CD14-positive monocyte (primary cell): ENCODE data around the gene KLHL22. TPM values are rescaled to one million over a fixed set of nuclear protein-coding genes. Genes with fewer than 3 reads are reported as not detected.

Experiments used
- DNase-seq, 3 donors: peaks; one replicate each; pipeline ENCODE4 v3.0.0-alpha.2; 2011 to 2022
- H2AFZ ChIP-seq: 2 replicates; pipeline ENCODE4 v1.6.0; 2012; ENCODE audit warnings: mild to moderate bottlenecking, low read depth, low read length, inconsistent platforms; ENCODE audit not compliant: insufficient read depth, poor library complexity, severe bottlenecking
- H3K27ac ChIP-seq, 2 donors: 1 replicate in 1 of 2; 2 replicates in 1 of 2; pipeline ENCODE4 v1.5.1; 2012 to 2013; ENCODE audit warnings: low read length in 2 of 2, control low read depth in 1 of 2, inconsistent platforms in 1 of 2, low read depth in 1 of 2, mild to moderate bottlenecking in 1 of 2
- H3K27me3 ChIP-seq, 2 donors: one replicate each; pipeline versions ENCODE4 v1.6.0 to v1.6.1; 2011 to 2013; ENCODE audit warnings: low read length in 2 of 2; ENCODE audit not compliant: control insufficient read depth in 2 of 2, insufficient read depth in 2 of 2
- H3K36me3 ChIP-seq, 2 donors: replicated peaks in 1 of 2; 1 replicate in 1 of 2; 2 replicates in 1 of 2; pipeline versions ENCODE4 v1.5.1 to v1.6.1; 2012 to 2013; ENCODE audit warnings: low read length in 2 of 2, control low read depth in 1 of 2, inconsistent platforms in 1 of 2, mild to moderate bottlenecking in 1 of 2; ENCODE audit not compliant: insufficient read depth in 2 of 2, control insufficient read depth in 1 of 2
- H3K4me1 ChIP-seq, 2 donors: 1 replicate in 1 of 2; 2 replicates in 1 of 2; pipeline versions ENCODE4 v1.5.1 to v1.6.1; 2012 to 2013; ENCODE audit warnings: low read length in 2 of 2, control low read depth in 1 of 2, inconsistent platforms in 1 of 2, mild to moderate bottlenecking in 1 of 2, moderate library complexity in 1 of 2; ENCODE audit not compliant: insufficient read depth in 2 of 2, control insufficient read depth in 1 of 2
- H3K4me2 ChIP-seq: replicated peaks from 2 replicates; pipeline ENCODE3; 2012; ENCODE audit warnings: low read length, moderate library complexity, mild to moderate bottlenecking; ENCODE audit not compliant: poor library complexity, severe bottlenecking; ENCODE audit errors: extremely low read depth
- H3K4me3 ChIP-seq, 3 experiments: fragments of 200-600 bp in 1 of 3; sonication (generic) in 1 of 3; replicated peaks in 1 of 3; 1 replicate in 2 of 3; 2 replicates in 1 of 3; pipeline ENCODE4 v1.5.1; 2011 to 2013; ENCODE audit warnings: low read length in 3 of 3, mild to moderate bottlenecking in 3 of 3, control low read depth in 2 of 3, low read depth in 2 of 3, inconsistent platforms in 1 of 3, moderate library complexity in 1 of 3
- H3K79me2 ChIP-seq: 2 replicates; pipeline ENCODE4 v1.6.0; 2012; ENCODE audit warnings: mild to moderate bottlenecking, control low read depth, inconsistent platforms, low read length, moderate library complexity; ENCODE audit not compliant: insufficient read depth
- H3K9ac ChIP-seq: 2 replicates; pipeline ENCODE4 v1.6.0; 2017; ENCODE audit warnings: low read length, mild to moderate bottlenecking; ENCODE audit not compliant: insufficient read depth, poor library complexity, severe bottlenecking
- H3K9me3 ChIP-seq, 2 donors: replicated peaks in 1 of 2; 1 replicate in 1 of 2; 2 replicates in 1 of 2; pipeline versions ENCODE4 v1.5.1 to v1.6.1; 2012 to 2013; ENCODE audit warnings: low read length in 2 of 2, control low read depth in 1 of 2; ENCODE audit not compliant: control insufficient read depth in 1 of 2, insufficient read depth in 1 of 2
- H4K20me1 ChIP-seq: 2 replicates; pipeline ENCODE4 v1.6.0; 2012; ENCODE audit warnings: mild to moderate bottlenecking, low read length, control low read depth, moderate library complexity; ENCODE audit not compliant: insufficient read depth
- H3K27ac Mint-ChIP-seq, 7 donors: one replicate each; pipeline ENCODE4 v1.8.0; 2020; ENCODE audit warnings: mild to moderate bottlenecking in 7 of 7, mixed read lengths in 7 of 7, moderate library complexity in 6 of 7, inconsistent platforms in 2 of 7
- H3K27me3 Mint-ChIP-seq, 3 donors: one replicate each; pipeline ENCODE4 v1.8.0; 2021 to 2022; ENCODE audit warnings: low read depth in 3 of 3, mild to moderate bottlenecking in 3 of 3, mixed read lengths in 3 of 3, moderate library complexity in 3 of 3, inconsistent platforms in 1 of 3
- H3K36me3 Mint-ChIP-seq, 2 donors: one replicate each; pipeline ENCODE4 v1.8.0; 2020; ENCODE audit warnings: mixed read lengths in 2 of 2, inconsistent platforms in 1 of 2, mild to moderate bottlenecking in 1 of 2
- H3K4me1 Mint-ChIP-seq: one replicate; pipeline ENCODE4 v1.8.0; 2020; ENCODE audit warnings: mild to moderate bottlenecking, mixed read lengths
- H3K4me3 Mint-ChIP-seq, 2 donors: one replicate each; pipeline ENCODE4 v1.8.0; 2020; ENCODE audit warnings: mild to moderate bottlenecking in 2 of 2, mixed read lengths in 2 of 2, moderate library complexity in 1 of 2
- H3K9me3 Mint-ChIP-seq, 7 donors: one replicate each; pipeline ENCODE4 v1.8.0; 2020 to 2022; ENCODE audit warnings: mixed read lengths in 7 of 7, mild to moderate bottlenecking in 6 of 7, moderate library complexity in 6 of 7, inconsistent platforms in 2 of 7
- WGBS: methylation state at CpG from one replicate; pipeline ENCODE4 v1.1.5; 2013; ENCODE audit warnings: missing lambda C conversion rate; ENCODE audit not compliant: insufficient coverage; 5-methylcytosine and 5-hydroxymethylcytosine counted together
- intact Hi-C, 2 donors: fragments of 100-400 bp; cut with micrococcal nuclease; formaldehyde crosslinking; loops; one replicate each; pipeline versions ENCODE4 v1.15.0 to v1.15.1; 2023
- polyA plus RNA-seq, 3 donors: library from polyadenylated mRNA; depleted of rRNA in 1 of 3; unstranded in 2 of 3; stranded (reverse) in 1 of 3; fragments of 300-500 nt in 2 of 3; fragments of >200 nt in 1 of 3; fragmentation: Illumina TruSeq in 2 of 3; gene quantifications; 1 replicate in 2 of 3; 2 replicates in 1 of 3; pipeline ENCODE4 v1.2.3, GENCODE V29; 2012 to 2021
- TF ChIP-seq, protein P1 (sequence below): fragments of 200-600 bp; IDR thresholded peaks from one replicate; pipeline ENCODE4 v1.8.0; 2022; ENCODE audit warnings: antibody characterized with exemption, mild to moderate bottlenecking

The KLHL22 gene
- polyA plus RNA-seq, 3 donors, result 7.8 to 15.6 (median 9.2) TPM

- no peak overlapping the region for H3K4me3 ChIP-seq
- H3K4me1 Mint-ChIP-seq, result peaks cover 23% of the 10 kb centered on the region
These were observed 27.7 kb upstream of the KLHL22 start for GRCh38 chr22:20523086-20523983.

More at GRCh38 chr22:20523086-20523983, 27.7 kb upstream of the KLHL22 start:
- H2AFZ ChIP-seq, result no peak overlapping the region
- Mint-ChIP-seq H3K9me3 (no peaks in the 10 kb centered on the region), H3K27ac (peak overlapping the region in 5 of 7 donors; percentile 13 to 84 (median 57)), H3K4me3 (no peak overlapping the region), H3K27me3 (peaks cover 0 to 2% (median 2%) of the 10 kb centered on the region in 3 donors), H3K36me3 (peaks cover 60 to 78% of the 10 kb centered on the region in 2 donors)
- H3K27me3 ChIP-seq, result no peaks in the 10 kb centered on the region
- H3K36me3 ChIP-seq, result peaks cover 49 to 70% of the 10 kb centered on the region in 2 donors
- peak overlapping the region in 1 of 2 donors; percentile 46 for H3K27ac ChIP-seq
- H4K20me1 ChIP-seq, result peaks cover 99% of the 10 kb centered on the region
- 25% methylated on average over 2 of the region's 7 CpGs for WGBS
- no peaks in the 10 kb centered on the region for H3K4me1 ChIP-seq
- H3K4me2 ChIP-seq, result no peak overlapping the region
- no peaks in the 10 kb centered on the region for H3K9me3 ChIP-seq
- DNase-seq, result no peak
- peaks cover 98% of the 10 kb centered on the region for H3K79me2 ChIP-seq
- TF ChIP-seq, protein P1, sequence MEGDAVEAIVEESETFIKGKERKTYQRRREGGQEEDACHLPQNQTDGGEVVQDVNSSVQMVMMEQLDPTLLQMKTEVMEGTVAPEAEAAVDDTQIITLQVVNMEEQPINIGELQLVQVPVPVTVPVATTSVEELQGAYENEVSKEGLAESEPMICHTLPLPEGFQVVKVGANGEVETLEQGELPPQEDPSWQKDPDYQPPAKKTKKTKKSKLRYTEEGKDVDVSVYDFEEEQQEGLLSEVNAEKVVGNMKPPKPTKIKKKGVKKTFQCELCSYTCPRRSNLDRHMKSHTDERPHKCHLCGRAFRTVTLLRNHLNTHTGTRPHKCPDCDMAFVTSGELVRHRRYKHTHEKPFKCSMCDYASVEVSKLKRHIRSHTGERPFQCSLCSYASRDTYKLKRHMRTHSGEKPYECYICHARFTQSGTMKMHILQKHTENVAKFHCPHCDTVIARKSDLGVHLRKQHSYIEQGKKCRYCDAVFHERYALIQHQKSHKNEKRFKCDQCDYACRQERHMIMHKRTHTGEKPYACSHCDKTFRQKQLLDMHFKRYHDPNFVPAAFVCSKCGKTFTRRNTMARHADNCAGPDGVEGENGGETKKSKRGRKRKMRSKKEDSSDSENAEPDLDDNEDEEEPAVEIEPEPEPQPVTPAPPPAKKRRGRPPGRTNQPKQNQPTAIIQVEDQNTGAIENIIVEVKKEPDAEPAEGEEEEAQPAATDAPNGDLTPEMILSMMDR, result no peak
- no peak overlapping the region for H3K9ac ChIP-seq
- intact Hi-C loops, result no loop called here
